Uterus (tissue), 2 donors: ENCODE data around the gene NANP.

Source experiments
- POLR2A ChIP-seq, 2 donors: fragments of 450-650 bp; IDR thresholded peaks; one replicate each; pipeline ENCODE4 v1.6.1; 2016; ENCODE audit warnings: antibody characterized with exemption in 2 of 2, mild to moderate bottlenecking in 1 of 2, moderate library complexity in 1 of 2
- TF ChIP-seq, protein P1 (sequence below), 4 experiments: fragments of 200-600 bp in 2 of 4; fragments of 450-650 bp in 2 of 4; sonication (generic) in 2 of 4; IDR thresholded peaks; one replicate each; pipeline ENCODE4 v1.5.1; 2016 to 2019; ENCODE audit warnings: antibody characterized with exemption in 4 of 4, mild to moderate bottlenecking in 2 of 4, moderate library complexity in 1 of 4

- TF ChIP-seq, protein P1, sequence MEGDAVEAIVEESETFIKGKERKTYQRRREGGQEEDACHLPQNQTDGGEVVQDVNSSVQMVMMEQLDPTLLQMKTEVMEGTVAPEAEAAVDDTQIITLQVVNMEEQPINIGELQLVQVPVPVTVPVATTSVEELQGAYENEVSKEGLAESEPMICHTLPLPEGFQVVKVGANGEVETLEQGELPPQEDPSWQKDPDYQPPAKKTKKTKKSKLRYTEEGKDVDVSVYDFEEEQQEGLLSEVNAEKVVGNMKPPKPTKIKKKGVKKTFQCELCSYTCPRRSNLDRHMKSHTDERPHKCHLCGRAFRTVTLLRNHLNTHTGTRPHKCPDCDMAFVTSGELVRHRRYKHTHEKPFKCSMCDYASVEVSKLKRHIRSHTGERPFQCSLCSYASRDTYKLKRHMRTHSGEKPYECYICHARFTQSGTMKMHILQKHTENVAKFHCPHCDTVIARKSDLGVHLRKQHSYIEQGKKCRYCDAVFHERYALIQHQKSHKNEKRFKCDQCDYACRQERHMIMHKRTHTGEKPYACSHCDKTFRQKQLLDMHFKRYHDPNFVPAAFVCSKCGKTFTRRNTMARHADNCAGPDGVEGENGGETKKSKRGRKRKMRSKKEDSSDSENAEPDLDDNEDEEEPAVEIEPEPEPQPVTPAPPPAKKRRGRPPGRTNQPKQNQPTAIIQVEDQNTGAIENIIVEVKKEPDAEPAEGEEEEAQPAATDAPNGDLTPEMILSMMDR (IDR thresholded peaks at IDR 0.05) = no peak
- TF ChIP-seq POLR2A (IDR thresholded peaks at IDR 0.05) = no peak
Measured at GRCh38 chr20:25565578-25566157, 58.1 kb downstream of the NANP start.
